Measurements from ENCODE around the gene MRPL44.

DNA sequence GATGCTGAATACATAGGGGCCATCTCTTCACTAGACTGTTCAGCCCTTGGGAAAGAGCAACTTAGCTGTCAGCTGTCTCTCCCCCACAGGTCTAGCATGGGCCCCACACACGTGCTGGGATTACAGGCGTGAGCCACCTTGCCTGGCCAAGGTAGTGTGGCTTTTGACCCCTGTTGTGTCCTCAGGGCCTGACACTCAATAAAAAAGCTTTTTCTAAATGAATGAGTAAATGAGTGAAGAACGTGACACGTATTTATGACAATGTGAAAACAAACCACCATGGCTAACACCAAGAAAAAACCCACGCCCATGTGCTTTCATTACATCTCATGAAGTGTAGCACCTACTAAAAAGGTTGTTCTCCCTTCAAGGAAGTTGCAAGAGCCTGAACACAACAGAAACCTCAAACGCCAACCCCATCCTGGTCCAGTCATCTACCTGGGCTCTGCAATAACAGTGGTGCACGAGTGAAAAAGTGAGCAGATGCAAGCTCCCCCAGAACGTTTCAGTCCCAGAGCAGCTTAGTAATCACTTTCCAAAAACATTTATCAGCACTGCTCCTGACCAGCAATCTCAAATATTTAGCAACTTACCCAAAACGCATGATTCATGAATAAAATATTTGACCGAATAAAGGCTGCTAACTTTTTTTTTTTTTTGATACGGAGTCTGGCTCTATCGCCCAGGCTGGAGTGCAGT lies 15.5 kb upstream of the MRPL44 start:
- TF ChIP-seq, protein P1, sequence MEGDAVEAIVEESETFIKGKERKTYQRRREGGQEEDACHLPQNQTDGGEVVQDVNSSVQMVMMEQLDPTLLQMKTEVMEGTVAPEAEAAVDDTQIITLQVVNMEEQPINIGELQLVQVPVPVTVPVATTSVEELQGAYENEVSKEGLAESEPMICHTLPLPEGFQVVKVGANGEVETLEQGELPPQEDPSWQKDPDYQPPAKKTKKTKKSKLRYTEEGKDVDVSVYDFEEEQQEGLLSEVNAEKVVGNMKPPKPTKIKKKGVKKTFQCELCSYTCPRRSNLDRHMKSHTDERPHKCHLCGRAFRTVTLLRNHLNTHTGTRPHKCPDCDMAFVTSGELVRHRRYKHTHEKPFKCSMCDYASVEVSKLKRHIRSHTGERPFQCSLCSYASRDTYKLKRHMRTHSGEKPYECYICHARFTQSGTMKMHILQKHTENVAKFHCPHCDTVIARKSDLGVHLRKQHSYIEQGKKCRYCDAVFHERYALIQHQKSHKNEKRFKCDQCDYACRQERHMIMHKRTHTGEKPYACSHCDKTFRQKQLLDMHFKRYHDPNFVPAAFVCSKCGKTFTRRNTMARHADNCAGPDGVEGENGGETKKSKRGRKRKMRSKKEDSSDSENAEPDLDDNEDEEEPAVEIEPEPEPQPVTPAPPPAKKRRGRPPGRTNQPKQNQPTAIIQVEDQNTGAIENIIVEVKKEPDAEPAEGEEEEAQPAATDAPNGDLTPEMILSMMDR (IDR thresholded peaks at IDR 0.05) = no peak
- TF ChIP-seq POLR2A (IDR thresholded peaks at IDR 0.05) = no peak
